Small intestine (tissue), 7 donors: ENCODE measurements around the gene EIF5AL1. TPM values are rescaled to one million over a fixed set of nuclear protein-coding genes. Genes with fewer than 3 reads are reported as not detected.
A peak's percentile ranks its signal among the peaks of the same experiment; 100 is the strongest.

Experiments
- DNase-seq, 2 donors: peaks; one replicate each; pipeline versions ENCODE4 v3.0.0 to v3.0.0-alpha.2; 2013
- FAIRE-seq: peaks from 2 replicates; lab custom pipeline; 2012; peaks lifted over from hg19 to GRCh38; lab: Jason Lieb, UNC
- H3K27ac ChIP-seq, 3 donors: one replicate each; pipeline ENCODE4 v1.5.1; 2013; ENCODE audit warnings: low read length in 2 of 3, mild to moderate bottlenecking in 2 of 3, control low read depth in 1 of 3, inconsistent platforms in 1 of 3, low read depth in 1 of 3, moderate library complexity in 1 of 3
- H3K27me3 ChIP-seq, 3 donors: one replicate each; pipeline ENCODE4 v1.6.1; 2013; ENCODE audit warnings: low read length in 3 of 3, inconsistent platforms in 1 of 3; ENCODE audit not compliant: control insufficient read depth in 3 of 3, insufficient read depth in 3 of 3
- H3K36me3 ChIP-seq, 3 donors: one replicate each; pipeline ENCODE4 v1.6.1; 2013; ENCODE audit warnings: low read length in 3 of 3, inconsistent platforms in 1 of 3, low read depth in 1 of 3, mild to moderate bottlenecking in 1 of 3, moderate library complexity in 1 of 3; ENCODE audit not compliant: control insufficient read depth in 3 of 3, insufficient read depth in 2 of 3
- H3K4me1 ChIP-seq, 3 donors: one replicate each; pipeline ENCODE4 v1.6.1; 2013; ENCODE audit warnings: low read length in 2 of 3, inconsistent platforms in 1 of 3, low read depth in 1 of 3, mild to moderate bottlenecking in 1 of 3, moderate library complexity in 1 of 3; ENCODE audit not compliant: control insufficient read depth in 3 of 3, insufficient read depth in 2 of 3
- H3K4me3 ChIP-seq, 3 donors: one replicate each; pipeline ENCODE4 v1.5.1; 2013; ENCODE audit warnings: low read length in 3 of 3, control low read depth in 1 of 3, inconsistent platforms in 1 of 3, low read depth in 1 of 3, mild to moderate bottlenecking in 1 of 3, moderate library complexity in 1 of 3
- H3K9me3 ChIP-seq, 2 donors: one replicate each; pipeline ENCODE4 v1.6.1; 2013; ENCODE audit warnings: low read depth in 1 of 2, low read length in 1 of 2; ENCODE audit not compliant: control insufficient read depth in 2 of 2, insufficient read depth in 1 of 2
- WGBS, 3 donors: extraction: QIAGEN DNeasy Blood & Tissue Kit; methylation state at CpG; one replicate each; pipeline ENCODE4 v1.1.7; 2013; 5-methylcytosine and 5-hydroxymethylcytosine counted together
- polyA plus RNA-seq, 4 donors: library from polyadenylated mRNA; stranded (reverse) in 3 of 4; unstranded in 1 of 4; fragments of 200-250 nt in 3 of 4; fragments of 120-200 nt in 1 of 4; gene quantifications; one replicate each; pipeline versions ENCODE4 v1.2.1 to v1.2.3, GENCODE V29; 2013
- donor health status: healthy with polysubstance abuse.
- donor health status: control.
- donor health status: control.
- donor health status: Bipolar disorder and iron deficiency.
- donor health status: healthy.

The EIF5AL1 gene
- polyA plus RNA-seq, 4 donors = 0.22 to 0.69 (median 0.48) TPM

DNA sequence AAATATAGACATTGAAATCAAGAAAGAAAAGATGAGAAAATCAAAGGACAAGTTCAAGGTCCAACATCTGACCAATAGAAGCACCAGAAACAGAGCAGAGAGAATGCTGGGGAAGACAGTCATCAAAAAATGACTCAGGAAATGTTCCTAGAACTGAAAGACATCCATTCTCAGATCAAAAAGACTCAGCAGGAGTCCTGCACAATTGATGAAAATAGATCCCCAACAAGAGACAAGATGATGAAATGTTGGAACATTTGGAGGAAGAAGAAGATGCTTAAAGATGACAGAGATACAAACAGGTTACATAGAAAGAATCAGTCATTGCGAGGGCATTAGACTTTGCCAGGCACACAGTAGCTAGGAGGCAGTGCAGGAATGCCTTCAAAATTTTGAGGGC lies 30.0 kb upstream of the EIF5AL1 start:
- peaks cover 0 to 2% (median 2%) of the 10 kb centered on the region in 3 donors for H3K27me3 ChIP-seq
- no peak overlapping the region for H3K4me3 ChIP-seq
- H3K27ac ChIP-seq = no peak overlapping the region
- no peaks in the 10 kb centered on the region for H3K4me1 ChIP-seq
- FAIRE-seq (no peak), DNase-seq (no peak)
- 83 to 98% (median 95%) methylated on average over 1 of the region's 1 CpG for WGBS, 3 donors
- H3K9me3 ChIP-seq = no peaks in the 10 kb centered on the region
- H3K36me3 ChIP-seq = no peaks in the 10 kb centered on the region

GRCh38 chr10:79482741-79483140 lies 29.6 kb upstream of the EIF5AL1 start:
- Histone ChIP-seq H3K4me3 (no peak overlapping the region), H3K4me1 (no peaks in the 10 kb centered on the region), H3K27ac (no peak overlapping the region), H3K9me3 (no peaks in the 10 kb centered on the region), H3K36me3 (no peaks in the 10 kb centered on the region), H3K27me3 (peaks cover 0 to 2% (median 2%) of the 10 kb centered on the region in 3 donors)
- 72 to 79% (median 75%) methylated on average over 4 of the region's 4 CpGs for WGBS, 3 donors
- DNase-seq (no peak), FAIRE-seq (no peak)

DNA sequence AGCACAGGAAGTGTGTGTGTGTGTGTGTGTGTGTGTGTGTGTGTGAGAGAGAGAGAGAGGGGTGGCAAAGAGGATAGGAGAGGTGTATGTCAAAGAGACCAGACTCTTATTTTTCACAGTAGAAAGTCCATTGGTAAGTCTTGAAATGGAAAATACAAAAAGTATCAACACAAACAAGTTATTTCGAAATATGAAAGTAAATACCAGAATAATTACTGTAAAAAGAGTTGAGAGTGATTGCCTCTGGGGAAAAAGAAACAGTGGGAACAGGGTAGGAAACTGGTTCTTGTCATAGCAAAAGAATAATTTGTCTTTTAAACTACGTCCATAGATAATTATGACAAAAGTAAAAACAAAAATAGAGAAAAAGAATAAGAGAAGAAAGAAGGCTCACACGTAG lies 29.0 kb upstream of the EIF5AL1 start:
- WGBS, 3 donors = 67 to 78% (median 70%) methylated on average over 3 of the region's 3 CpGs
- H3K4me1 ChIP-seq = peaks cover 0 to 2% (median 0%) of the 10 kb centered on the region in 3 donors
- H3K4me3 ChIP-seq = no peak overlapping the region
- peak overlapping the region in 1 of 3 donors; percentile 46 for H3K27ac ChIP-seq
- FAIRE-seq (no peak), DNase-seq (no peak)
- H3K27me3 ChIP-seq = peaks cover 0 to 2% (median 2%) of the 10 kb centered on the region in 3 donors
- H3K36me3 ChIP-seq = no peaks in the 10 kb centered on the region
- H3K9me3 ChIP-seq = no peaks in the 10 kb centered on the region

- DNase-seq = no peak
- Histone ChIP-seq H3K27ac (peak overlapping the region in 1 of 3 donors; percentile 46), H3K27me3 (peaks cover 0 to 2% (median 2%) of the 10 kb centered on the region in 3 donors), H3K4me1 (peaks cover 0 to 7% (median 0%) of the 10 kb centered on the region in 3 donors), H3K4me3 (no peak overlapping the region), H3K9me3 (no peaks in the 10 kb centered on the region), H3K36me3 (no peaks in the 10 kb centered on the region)
- FAIRE-seq = no peak
- 59 to 75% (median 73%) methylated on average over 2 of the region's 2 CpGs for WGBS, 3 donors
These were observed 28.4 kb upstream of the EIF5AL1 start for GRCh38 chr10:79483948-79484347.

GRCh38 chr10:79484476-79484875 lies 27.9 kb upstream of the EIF5AL1 start:
- peaks cover 0 to 9% (median 0%) of the 10 kb centered on the region in 3 donors for H3K4me1 ChIP-seq
- 81 to 86% (median 85%) methylated on average over 6 of the region's 6 CpGs for WGBS, 3 donors
- FAIRE-seq (no peak), DNase-seq (no peak)
- H3K9me3 ChIP-seq = no peaks in the 10 kb centered on the region
- no peak overlapping the region for H3K4me3 ChIP-seq
- peaks cover 0 to 2% (median 0%) of the 10 kb centered on the region in 3 donors for H3K27me3 ChIP-seq
- no peaks in the 10 kb centered on the region for H3K36me3 ChIP-seq
- no peak overlapping the region for H3K27ac ChIP-seq

- Histone ChIP-seq H3K36me3 (no peaks in the 10 kb centered on the region), H3K9me3 (no peaks in the 10 kb centered on the region), H3K27me3 (no peaks in the 10 kb centered on the region), H3K4me1 (peaks cover 0 to 9% (median 0%) of the 10 kb centered on the region in 3 donors), H3K27ac (peak overlapping the region in 1 of 3 donors; percentile 53), H3K4me3 (no peak overlapping the region)
- FAIRE-seq (no peak), DNase-seq (peak; percentile 37 to 67)
- 47 to 59% (median 55%) methylated on average over 10 of the region's 10 CpGs for WGBS, 3 donors
These were observed 24.8 kb upstream of the EIF5AL1 start for GRCh38 chr10:79487296-79488194.

DNA sequence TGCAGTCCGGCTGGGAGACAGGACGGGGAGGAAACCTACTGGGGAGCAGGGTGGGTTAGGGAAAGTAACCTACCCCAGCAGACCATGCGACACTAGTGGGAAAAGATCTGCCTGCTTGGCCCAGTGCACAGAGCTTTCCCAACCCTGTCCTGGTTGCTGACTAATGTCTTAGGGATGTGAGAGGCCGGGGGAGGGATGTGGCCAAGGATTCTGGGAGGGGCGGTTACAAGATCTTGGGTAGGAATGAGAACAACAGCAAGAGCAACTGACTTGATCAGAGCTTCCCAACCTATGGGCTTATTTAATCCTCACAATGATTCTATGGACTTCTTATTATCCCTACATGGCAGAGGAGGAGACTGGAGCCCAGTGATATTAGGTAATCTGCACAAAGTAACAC lies 24.0 kb upstream of the EIF5AL1 start:
- Histone ChIP-seq H3K27ac (peak overlapping the region in 1 of 3 donors; percentile 53), H3K4me1 (peaks cover 0 to 9% (median 0%) of the 10 kb centered on the region in 3 donors), H3K27me3 (no peaks in the 10 kb centered on the region), H3K4me3 (no peak overlapping the region), H3K36me3 (no peaks in the 10 kb centered on the region), H3K9me3 (no peaks in the 10 kb centered on the region)
- DNase-seq (peak in 1 of 2 donors; percentile 35), FAIRE-seq (no peak)
- WGBS, 3 donors = 73 to 92% (median 83%) methylated on average over 5 of the region's 5 CpGs

DNA sequence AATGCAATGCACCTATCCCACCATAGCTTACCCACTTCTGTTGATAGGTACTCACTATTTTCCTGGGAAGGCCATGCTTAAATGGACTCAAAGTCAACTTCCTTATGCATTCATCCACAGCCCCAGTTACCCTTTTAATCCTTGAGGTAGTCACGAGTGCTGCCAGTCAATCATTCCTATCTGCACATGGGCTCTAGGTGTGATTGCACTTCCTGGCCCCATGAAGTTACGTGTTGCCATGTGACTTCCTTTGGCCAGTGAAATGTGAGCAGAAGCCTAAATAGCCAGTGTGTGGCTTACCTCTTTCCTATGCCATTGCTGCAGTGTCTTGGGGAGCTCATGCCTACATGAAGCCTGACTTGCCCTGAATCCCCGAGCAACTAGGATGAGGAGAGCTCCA lies 23.5 kb upstream of the EIF5AL1 start:
- H3K36me3 ChIP-seq = no peaks in the 10 kb centered on the region
- H3K9me3 ChIP-seq = no peaks in the 10 kb centered on the region
- H3K4me3 ChIP-seq = no peak overlapping the region
- peaks cover 0 to 9% (median 0%) of the 10 kb centered on the region in 3 donors for H3K4me1 ChIP-seq
- DNase-seq = peak in 1 of 2 donors; percentile 36
- H3K27ac ChIP-seq = peak overlapping the region in 1 of 3 donors; percentile 4
- no peak for FAIRE-seq
- no peaks in the 10 kb centered on the region for H3K27me3 ChIP-seq
- WGBS, 3 donors = 51 to 67% (median 65%) methylated on average over 3 of the region's 3 CpGs
